ENCODE results near the gene ZNF224.

GRCh38 chr19:44066305-44066704, 27.9 kb upstream of the ZNF224 start:
- TF ChIP-seq CTCF (IDR thresholded peaks at IDR 0.05) (no peak), POLR2A (IDR thresholded peaks at IDR 0.05) (no peak)

Measured in ovary (tissue), 3 donors.